Ovary (tissue), 9 donors: ENCODE measurements around the gene PRDM13. TPM values are rescaled to one million over a fixed set of nuclear protein-coding genes. Genes with fewer than 3 reads are reported as not detected.
"Not testable (repeated sequence)": the region's sequence is repeated elsewhere in the genome, so short reads cannot be mapped to it uniquely, and the experiment has no call there.

Experiments
- DNase-seq, 5 donors: peaks; one replicate each; pipeline ENCODE4 v3.0.0-alpha.2; 2019 to 2020
- H3K27ac ChIP-seq, 2 donors: fragments of 200-600 bp; one replicate each; pipeline versions ENCODE4 v1.5.1 to v1.8.0; 2019 to 2022
- H3K27me3 ChIP-seq: fragments of 200-600 bp; one replicate; pipeline ENCODE4 v1.8.0; 2022
- H3K36me3 ChIP-seq: fragments of 200-600 bp; sonication (generic); one replicate; pipeline ENCODE4 v1.5.1; 2019
- H3K4me1 ChIP-seq: one replicate; pipeline ENCODE4 v1.8.1; 2013; ENCODE audit warnings: mild to moderate bottlenecking, moderate library complexity; ENCODE audit not compliant: insufficient read depth
- H3K4me3 ChIP-seq: fragments of 200-600 bp; sonication (generic); one replicate; pipeline ENCODE4 v1.5.1; 2017
- H3K9me3 ChIP-seq, 2 donors: fragments of 200-600 bp in 1 of 2; sonication (generic) in 1 of 2; one replicate each; pipeline versions ENCODE4 v1.5.1 to v1.8.1; 2013 to 2019; ENCODE audit warnings: mild to moderate bottlenecking in 1 of 2, moderate library complexity in 1 of 2
- CTCF ChIP-seq, 3 donors: fragments of 450-650 bp in 2 of 3; fragments of 200-600 bp in 1 of 3; IDR thresholded peaks; one replicate each; pipeline versions ENCODE4 v1.5.1 to v1.8.0; 2016 to 2022; ENCODE audit warnings: antibody characterized with exemption in 3 of 3, mild to moderate bottlenecking in 1 of 3
- EP300 ChIP-seq: sonication (generic); formaldehyde crosslinking; IDR thresholded peaks from one replicate; pipeline ENCODE4 v1.6.1; 2017; ENCODE audit warnings: antibody characterized with exemption
- POLR2A ChIP-seq: fragments of 450-650 bp; IDR thresholded peaks from one replicate; pipeline ENCODE4 v1.6.1; 2017; ENCODE audit warnings: antibody characterized with exemption, mild to moderate bottlenecking, moderate library complexity
- WGBS, 3 donors: extraction: QIAGEN DNeasy Blood & Tissue Kit in 1 of 3; methylation state at CpG; one replicate each; pipeline versions ENCODE4 v1.1.5 to v1.1.7; 2013 to 2017; 5-methylcytosine and 5-hydroxymethylcytosine counted together
- intact Hi-C, 4 donors: fragments of 100-400 bp; cut with DNase I; formaldehyde crosslinking; loops; one replicate each; pipeline versions ENCODE4 v1.11.0 to v1.15.1; 2022 to 2023
- polyA plus RNA-seq, 2 donors: library from polyadenylated mRNA; stranded (reverse); fragments of 200-250 nt in 1 of 2; fragments of 350-450 nt in 1 of 2; fragmentation: Illumina TruSeq in 1 of 2; extraction: RNeasy Lipid Tissue Mini Kit (QIAGEN cat#74804) in 1 of 2; gene quantifications; one replicate each; pipeline ENCODE4 v1.2.3, GENCODE V29; 2013 to 2014
- total RNA-seq, 7 donors: library from RNA; depleted of rRNA in 2 of 7; stranded (reverse); fragments of >200 nt in 2 of 7; fragmentation: NEBNext Ultra II Directional in 3 of 7; extraction: Animal tissue kit (Norgen Biotek cat#: 25700) in 3 of 7; gene quantifications; one replicate each; pipeline versions ENCODE4 v1.1.0 to v1.2.4, GENCODE V29; 2016 to 2023
- donor health status: DM: no; HTN: no; CAD: no; lungs with moderate emphysema.
- donor health status: DM: no; HTN: no; CAD: no.
- donor health status: Bipolar disorder and iron deficiency.
- donor health status: DM: yes; HTN: yes; CAD: no.
- donor health status: DM: no; HTN: no; CAD: no.
- donor health status: DM: yes; HTN: yes; CAD: no.

The PRDM13 gene
- total and polyA plus RNA-seq, 9 donors = 0.02 TPM; not detected in 8

DNA sequence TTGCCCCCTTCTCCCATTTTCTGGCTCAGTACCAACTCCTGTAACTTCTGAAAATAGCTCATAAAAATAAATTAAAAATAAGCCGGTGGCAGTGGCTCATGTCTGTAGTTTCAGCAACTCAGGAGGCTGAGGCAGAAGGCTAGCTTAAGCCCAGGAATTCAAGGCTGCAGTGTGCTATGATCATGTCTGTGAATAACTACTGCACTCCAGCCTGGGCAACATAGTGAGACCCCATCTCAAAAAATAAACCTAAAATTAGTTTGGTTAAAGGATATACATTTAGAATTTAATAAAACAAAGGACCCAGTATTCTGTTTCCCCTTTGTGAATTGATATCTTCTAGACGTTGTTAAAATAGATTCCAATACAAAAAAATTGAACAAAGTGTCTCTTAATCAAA, 10.5 kb downstream of the PRDM13 start:
- TF ChIP-seq EP300 = no peak
- TF ChIP-seq CTCF (IDR thresholded peaks at IDR 0.05) = no peak
- no peak for TF ChIP-seq POLR2A
- H3K9me3 ChIP-seq = no peaks in the 10 kb centered on the region

GRCh38 chr6:99618649-99619408, 12.2 kb downstream of the PRDM13 start:
- peaks cover 9% of the 10 kb centered on the region for H3K4me1 ChIP-seq
- no peak for DNase-seq
- no peak overlapping the region for H3K27ac ChIP-seq
- no peaks in the 10 kb centered on the region for H3K9me3 ChIP-seq
- no peak overlapping the region for H3K4me3 ChIP-seq
- H3K36me3 ChIP-seq = no peaks in the 10 kb centered on the region
- intact Hi-C loops = no loop called here
- WGBS, 3 donors = 3 to 5% (median 3%) methylated on average over 48 to 65 of the region's 65 CpGs
- TF ChIP-seq CTCF (IDR thresholded peaks at IDR 0.05) = no peak
- no peak for TF ChIP-seq EP300
- TF ChIP-seq POLR2A = no peak
- H3K27me3 ChIP-seq = no peaks in the 10 kb centered on the region

More for the DNA sequence above, 10.5 kb downstream of the PRDM13 start:
- Histone ChIP-seq H3K4me3 (no peak overlapping the region), H3K27ac (no peak overlapping the region), H3K27me3 (no peaks in the 10 kb centered on the region), H3K36me3 (no peaks in the 10 kb centered on the region), H3K4me1 (peaks cover 14% of the 10 kb centered on the region)
- intact Hi-C loops = no loop called here
- no peak for DNase-seq
- 42 to 53% (median 42%) methylated on average over 2 of the region's 2 CpGs for WGBS, 3 donors

DNA sequence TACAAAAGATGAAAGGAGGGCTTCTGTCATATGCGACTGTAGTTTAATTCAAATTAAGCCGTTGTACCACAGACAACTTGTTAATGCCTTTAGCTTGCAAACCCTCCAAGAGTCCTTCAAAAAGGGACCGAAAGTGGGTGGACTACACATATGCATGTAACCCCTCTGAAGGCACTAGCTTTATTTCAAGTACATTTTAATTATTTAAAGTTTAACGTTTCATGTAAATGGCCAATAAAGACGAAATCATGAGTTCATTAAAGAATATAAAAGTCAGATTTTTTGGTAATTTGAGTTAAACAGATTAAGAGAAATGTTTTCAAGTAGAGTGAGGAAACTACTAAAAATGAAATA, 12.8 kb downstream of the PRDM13 start:
- intact Hi-C loops = no loop called here
- TF ChIP-seq CTCF (IDR thresholded peaks at IDR 0.05) (no peak), POLR2A (no peak), EP300 (no peak)

GRCh38 chr6:99622044-99622443, 15.4 kb downstream of the PRDM13 start:
- H3K4me3 ChIP-seq, H3K9me3 ChIP-seq, intact Hi-C loops, H3K4me1 ChIP-seq, H3K27ac ChIP-seq, H3K36me3 ChIP-seq, DNase-seq, H3K27me3 ChIP-seq: not testable (repeated sequence)
- WGBS, 3 donors = 76 to 88% (median 84%) methylated on average over 2 of the region's 2 CpGs

More for the DNA sequence above, 12.8 kb downstream of the PRDM13 start:
- Histone ChIP-seq H3K4me1 (peaks cover 4% of the 10 kb centered on the region), H3K27ac (no peak overlapping the region), H3K9me3 (no peaks in the 10 kb centered on the region), H3K27me3 (no peaks in the 10 kb centered on the region), H3K36me3 (no peaks in the 10 kb centered on the region), H3K4me3 (no peak overlapping the region)
- no peak for DNase-seq
- 17 to 23% (median 21%) methylated on average over 5 of the region's 5 CpGs for WGBS, 3 donors

DNA sequence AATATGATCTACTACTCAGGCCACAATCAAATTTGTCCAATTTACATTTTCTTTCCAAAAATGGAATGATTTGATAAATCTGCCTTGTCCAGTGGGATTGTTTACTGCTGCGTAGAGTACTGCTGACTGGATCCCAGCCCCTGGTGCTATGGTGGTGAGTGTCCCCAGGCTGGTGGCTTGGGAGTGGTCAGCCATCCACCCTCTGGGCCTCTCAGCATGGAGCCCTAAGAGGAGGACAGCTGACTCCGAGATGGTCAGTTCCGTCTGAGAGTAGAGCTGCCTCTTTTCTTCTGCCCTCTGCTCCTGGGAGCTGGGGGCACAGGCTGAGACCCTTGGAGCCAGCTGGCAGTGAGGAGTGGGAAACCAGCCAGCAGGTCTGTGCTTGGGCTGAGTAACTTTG, 22.7 kb downstream of the PRDM13 start:
- Histone ChIP-seq H3K36me3 (no peaks in the 10 kb centered on the region), H3K4me3 (no peak overlapping the region), H3K9me3 (no peaks in the 10 kb centered on the region), H3K27ac (no peak overlapping the region), H3K27me3 (no peaks in the 10 kb centered on the region), H3K4me1 (no peaks in the 10 kb centered on the region)
- TF ChIP-seq EP300 (no peak), POLR2A (no peak), CTCF (IDR thresholded peaks at IDR 0.05) (no peak)
- intact Hi-C loops = no loop called here
- no peak for DNase-seq
- 60 to 65% (median 60%) methylated on average over 3 of the region's 3 CpGs for WGBS, 3 donors
